Rectal smooth muscle tissue (tissue), 1 donor: ENCODE results near the gene FAM124A.

ENCODE experiments used
- H3K27ac ChIP-seq: one replicate; pipeline ENCODE4 v1.7.0; 2013; ENCODE audit warnings: low read depth, low read length, inconsistent platforms
- H3K27me3 ChIP-seq: one replicate; pipeline ENCODE4 v1.7.0; 2013; ENCODE audit warnings: low read length; ENCODE audit not compliant: control insufficient read depth, insufficient read depth
- H3K36me3 ChIP-seq: one replicate; pipeline ENCODE4 v1.7.0; 2013; ENCODE audit warnings: low read length; ENCODE audit not compliant: control insufficient read depth, insufficient read depth
- H3K4me1 ChIP-seq: one replicate; pipeline ENCODE4 v1.7.0; 2013; ENCODE audit warnings: low read length; ENCODE audit not compliant: control insufficient read depth, insufficient read depth
- H3K4me3 ChIP-seq: one replicate; pipeline ENCODE4 v1.7.0; 2013; ENCODE audit warnings: low read length
- H3K9ac ChIP-seq: one replicate; pipeline ENCODE4 v1.7.0; 2013; ENCODE audit warnings: low read length

Gene FAM124A

DNA sequence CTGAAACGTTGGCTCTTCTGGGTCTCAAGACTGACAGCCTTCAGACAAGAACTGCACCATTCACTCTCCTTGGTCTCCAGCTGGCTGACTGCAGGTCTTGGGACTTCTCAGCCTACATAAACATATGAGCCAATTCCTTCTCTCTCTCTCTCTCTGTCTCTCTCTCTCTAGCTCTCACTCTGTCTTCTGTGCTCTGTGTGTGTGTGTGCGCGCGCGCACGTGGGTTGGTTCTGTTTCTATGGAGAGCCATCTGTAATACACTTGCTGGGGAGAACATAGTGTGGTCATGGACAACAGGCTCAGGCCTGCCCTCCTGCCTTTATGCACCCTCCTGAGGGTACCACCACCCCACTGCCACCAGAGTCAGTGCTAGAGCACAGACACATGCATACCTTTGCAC is 103.6 kb downstream of the FAM124A start:
- H3K27ac ChIP-seq, result no peak overlapping the region
- no peaks in the 10 kb centered on the region for H3K4me1 ChIP-seq
- H3K27me3 ChIP-seq, result no peaks in the 10 kb centered on the region
- no peak overlapping the region for H3K9ac ChIP-seq
- no peaks in the 10 kb centered on the region for H3K36me3 ChIP-seq
- H3K4me3 ChIP-seq, result no peak overlapping the region

- Histone ChIP-seq H3K27me3 (no peaks in the 10 kb centered on the region), H3K4me3 (no peak overlapping the region), H3K9ac (no peak overlapping the region), H3K27ac (no peak overlapping the region), H3K36me3 (no peaks in the 10 kb centered on the region), H3K4me1 (no peaks in the 10 kb centered on the region)
Measured at GRCh38 chr13:51326777-51327176, 104.6 kb downstream of the FAM124A start.

DNA sequence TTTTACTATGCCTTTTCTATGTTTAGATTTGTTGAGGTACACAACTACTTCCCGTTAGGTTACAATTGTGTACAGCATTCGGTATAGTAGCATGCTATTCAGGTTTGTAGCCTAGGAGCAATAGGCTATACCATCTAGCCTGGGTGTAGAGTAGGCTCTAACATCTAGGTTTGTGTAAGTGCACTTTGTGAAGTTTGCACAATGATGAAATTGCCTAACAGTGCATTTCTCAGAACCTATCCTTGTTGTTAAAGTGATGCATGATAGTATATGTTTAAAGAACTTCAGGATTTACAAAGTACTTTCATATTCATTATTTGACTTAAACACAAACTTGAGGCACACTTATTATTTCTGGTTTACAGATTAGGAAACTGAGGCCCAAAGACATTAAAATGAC is 105.8 kb downstream of the FAM124A start:
- Histone ChIP-seq H3K4me3 (no peak overlapping the region), H3K9ac (no peak overlapping the region), H3K27ac (no peak overlapping the region), H3K27me3 (no peaks in the 10 kb centered on the region), H3K36me3 (no peaks in the 10 kb centered on the region), H3K4me1 (no peaks in the 10 kb centered on the region)

DNA sequence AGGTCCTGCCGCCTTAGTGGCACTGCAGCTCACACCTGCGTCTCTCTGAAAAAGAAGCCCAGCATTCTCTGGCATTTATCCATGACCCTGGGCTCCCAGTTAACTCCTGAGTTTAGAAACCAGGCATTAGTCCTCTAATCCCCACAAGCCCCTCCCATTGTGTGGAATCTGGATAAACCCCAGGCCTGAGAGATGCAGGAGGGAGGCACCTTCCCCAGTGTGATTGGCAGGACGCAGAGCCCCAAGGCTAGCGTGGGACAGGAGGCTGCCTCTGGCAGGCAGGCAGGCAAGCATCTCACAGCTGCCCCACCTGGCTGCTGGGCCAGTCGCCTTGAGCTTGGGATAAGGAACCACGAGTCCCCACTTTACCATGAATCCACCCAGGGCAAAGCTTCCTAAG is 106.3 kb downstream of the FAM124A start:
- Histone ChIP-seq H3K36me3 (no peaks in the 10 kb centered on the region), H3K27ac (no peak overlapping the region), H3K27me3 (no peaks in the 10 kb centered on the region), H3K4me1 (no peaks in the 10 kb centered on the region), H3K4me3 (no peak overlapping the region), H3K9ac (no peak overlapping the region)

DNA sequence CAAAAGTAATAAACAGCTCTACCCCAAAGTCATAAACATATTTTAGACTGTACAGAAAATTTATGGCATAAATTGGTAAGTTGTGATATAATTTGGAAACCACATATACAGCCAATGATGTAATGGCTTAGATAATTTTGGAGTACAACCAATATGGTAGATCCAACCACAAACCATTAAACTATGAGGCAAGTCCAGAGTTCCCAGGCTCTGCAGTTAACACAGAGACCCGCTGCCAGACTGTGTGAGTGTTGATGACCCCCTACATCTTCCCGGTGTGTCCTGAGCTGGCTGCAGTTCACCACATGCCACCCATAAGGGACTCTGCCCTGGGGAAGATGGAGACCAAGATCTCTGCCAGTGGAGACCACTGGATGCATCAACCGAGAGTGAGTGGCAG is 107.4 kb downstream of the FAM124A start:
- H3K9ac ChIP-seq, result no peak overlapping the region
- H3K27ac ChIP-seq, result no peak overlapping the region
- no peak overlapping the region for H3K4me3 ChIP-seq
- H3K4me1 ChIP-seq, result no peaks in the 10 kb centered on the region
- H3K36me3 ChIP-seq, result no peaks in the 10 kb centered on the region
- no peaks in the 10 kb centered on the region for H3K27me3 ChIP-seq

DNA sequence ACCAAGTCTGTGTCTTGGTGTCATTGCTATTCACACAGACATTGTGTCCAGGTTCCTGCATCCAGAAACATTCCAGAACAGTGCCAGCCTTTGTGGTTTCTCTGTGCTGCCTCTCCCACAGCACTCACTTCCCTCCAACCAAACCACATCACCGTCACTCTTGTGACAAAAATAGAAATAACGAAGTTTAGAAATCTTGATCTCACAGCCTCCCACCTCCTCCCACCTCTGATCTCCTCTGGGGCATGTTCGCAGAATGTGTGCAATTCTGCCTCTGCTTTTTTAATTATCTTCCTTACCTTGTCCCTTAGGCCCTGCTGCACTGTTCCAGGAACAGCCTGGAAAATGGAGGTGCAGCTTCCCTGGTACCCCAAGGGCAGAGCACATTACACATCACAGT is 108.6 kb downstream of the FAM124A start:
- Histone ChIP-seq H3K4me1 (no peaks in the 10 kb centered on the region), H3K9ac (no peak overlapping the region), H3K4me3 (no peak overlapping the region), H3K27me3 (no peaks in the 10 kb centered on the region), H3K36me3 (no peaks in the 10 kb centered on the region), H3K27ac (no peak overlapping the region)

DNA sequence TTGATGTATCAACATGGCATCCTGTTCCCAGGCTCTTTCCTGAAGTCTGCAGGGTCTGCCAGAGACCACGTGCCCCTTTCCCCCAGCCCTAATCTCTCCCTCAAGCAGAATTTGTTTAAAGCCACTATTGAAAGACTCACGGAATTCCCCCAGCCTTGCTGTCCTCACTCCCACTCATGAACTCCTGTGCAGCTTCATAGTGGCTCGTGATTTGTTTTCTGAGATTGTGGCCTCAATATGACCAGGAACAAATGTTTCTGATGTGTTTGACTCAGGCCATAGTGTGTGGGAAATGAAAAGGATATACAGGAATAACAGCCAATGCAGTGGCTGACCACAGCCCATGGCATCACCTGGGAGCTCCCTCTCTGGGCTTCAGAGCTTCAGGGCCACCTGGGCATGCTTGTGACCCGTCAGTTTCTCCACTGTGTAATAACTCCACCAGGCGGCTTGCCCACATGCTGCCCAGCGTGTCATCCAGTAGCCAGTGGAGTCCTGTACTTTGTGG is 109.2 kb downstream of the FAM124A start:
- no peak overlapping the region for H3K9ac ChIP-seq
- no peaks in the 10 kb centered on the region for H3K27me3 ChIP-seq
- no peak overlapping the region for H3K4me3 ChIP-seq
- H3K27ac ChIP-seq, result no peak overlapping the region
- no peaks in the 10 kb centered on the region for H3K36me3 ChIP-seq
- H3K4me1 ChIP-seq, result no peaks in the 10 kb centered on the region

- no peaks in the 10 kb centered on the region for H3K27me3 ChIP-seq
- H3K27ac ChIP-seq, result no peak overlapping the region
- no peak overlapping the region for H3K4me3 ChIP-seq
- no peak overlapping the region for H3K9ac ChIP-seq
- H3K36me3 ChIP-seq, result no peaks in the 10 kb centered on the region
- no peaks in the 10 kb centered on the region for H3K4me1 ChIP-seq
Measured at GRCh38 chr13:51332566-51333361, 110.6 kb downstream of the FAM124A start.

- no peaks in the 10 kb centered on the region for H3K27me3 ChIP-seq
- no peak overlapping the region for H3K9ac ChIP-seq
- H3K4me3 ChIP-seq, result no peak overlapping the region
- no peaks in the 10 kb centered on the region for H3K36me3 ChIP-seq
- no peak overlapping the region for H3K27ac ChIP-seq
- no peaks in the 10 kb centered on the region for H3K4me1 ChIP-seq
Measured at GRCh38 chr13:51333421-51333820, 111.2 kb downstream of the FAM124A start.

- no peak overlapping the region for H3K9ac ChIP-seq
- H3K4me3 ChIP-seq, result no peak overlapping the region
- H3K4me1 ChIP-seq, result no peaks in the 10 kb centered on the region
- no peak overlapping the region for H3K27ac ChIP-seq
- no peaks in the 10 kb centered on the region for H3K36me3 ChIP-seq
- no peaks in the 10 kb centered on the region for H3K27me3 ChIP-seq
Measured at GRCh38 chr13:51333826-51334225, 111.6 kb downstream of the FAM124A start.
